NB4 (cell line): ENCODE measurements around the gene PCNT.

Experiments used
- MAX ChIP-seq: IDR thresholded peaks from 2 replicates; pipeline ENCODE4 v1.6.1; 2011; ENCODE audit warnings: low read depth, low read length
- MYC ChIP-seq: IDR thresholded peaks from 2 replicates; pipeline ENCODE4 v1.6.1; 2011; ENCODE audit warnings: low read depth, low read length
- POLR2A ChIP-seq: IDR thresholded peaks from 2 replicates; pipeline ENCODE4 v1.6.1; 2011; ENCODE audit warnings: mild to moderate bottlenecking; ENCODE audit not compliant: insufficient read length; ENCODE audit errors: extremely low read depth
- TF ChIP-seq, protein P1 (sequence below): IDR thresholded peaks from one replicate; pipeline ENCODE4 v1.5.1; 2012; ENCODE audit warnings: low read depth, low read length

DNA sequence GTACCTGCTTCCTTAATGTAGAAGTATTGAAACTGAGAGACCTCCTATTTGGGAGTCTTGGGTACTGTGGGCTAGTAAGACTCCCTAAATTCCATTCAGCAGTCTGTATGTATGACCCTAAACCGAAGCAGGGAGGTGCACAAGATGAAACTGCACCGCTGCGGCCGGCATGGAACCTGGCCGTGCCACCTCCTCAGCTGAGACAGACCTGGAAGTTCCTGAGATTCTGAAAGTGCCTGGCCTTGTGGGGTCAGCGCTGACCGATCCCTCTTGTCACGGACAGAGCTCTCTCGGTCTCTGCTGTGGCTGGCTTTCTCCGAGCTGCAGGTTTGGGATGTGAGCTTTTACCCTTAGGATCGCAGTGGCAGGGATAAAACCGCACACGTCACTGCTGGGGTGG lies 27.0 kb downstream of the PCNT start:
- TF ChIP-seq POLR2A (no peak), MYC (no peak), MAX (no peak)
- TF ChIP-seq, protein P1, sequence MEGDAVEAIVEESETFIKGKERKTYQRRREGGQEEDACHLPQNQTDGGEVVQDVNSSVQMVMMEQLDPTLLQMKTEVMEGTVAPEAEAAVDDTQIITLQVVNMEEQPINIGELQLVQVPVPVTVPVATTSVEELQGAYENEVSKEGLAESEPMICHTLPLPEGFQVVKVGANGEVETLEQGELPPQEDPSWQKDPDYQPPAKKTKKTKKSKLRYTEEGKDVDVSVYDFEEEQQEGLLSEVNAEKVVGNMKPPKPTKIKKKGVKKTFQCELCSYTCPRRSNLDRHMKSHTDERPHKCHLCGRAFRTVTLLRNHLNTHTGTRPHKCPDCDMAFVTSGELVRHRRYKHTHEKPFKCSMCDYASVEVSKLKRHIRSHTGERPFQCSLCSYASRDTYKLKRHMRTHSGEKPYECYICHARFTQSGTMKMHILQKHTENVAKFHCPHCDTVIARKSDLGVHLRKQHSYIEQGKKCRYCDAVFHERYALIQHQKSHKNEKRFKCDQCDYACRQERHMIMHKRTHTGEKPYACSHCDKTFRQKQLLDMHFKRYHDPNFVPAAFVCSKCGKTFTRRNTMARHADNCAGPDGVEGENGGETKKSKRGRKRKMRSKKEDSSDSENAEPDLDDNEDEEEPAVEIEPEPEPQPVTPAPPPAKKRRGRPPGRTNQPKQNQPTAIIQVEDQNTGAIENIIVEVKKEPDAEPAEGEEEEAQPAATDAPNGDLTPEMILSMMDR = no peak
